IPS-NIHi11 (cell line): ENCODE measurements around the gene TMEM183A.

Experiments used
- DNase-seq: peaks from one replicate; pipeline ENCODE4 v3.0.0; 2012; ENCODE audit warnings: mixed read lengths, low spot score

Gene TMEM183A

DNA sequence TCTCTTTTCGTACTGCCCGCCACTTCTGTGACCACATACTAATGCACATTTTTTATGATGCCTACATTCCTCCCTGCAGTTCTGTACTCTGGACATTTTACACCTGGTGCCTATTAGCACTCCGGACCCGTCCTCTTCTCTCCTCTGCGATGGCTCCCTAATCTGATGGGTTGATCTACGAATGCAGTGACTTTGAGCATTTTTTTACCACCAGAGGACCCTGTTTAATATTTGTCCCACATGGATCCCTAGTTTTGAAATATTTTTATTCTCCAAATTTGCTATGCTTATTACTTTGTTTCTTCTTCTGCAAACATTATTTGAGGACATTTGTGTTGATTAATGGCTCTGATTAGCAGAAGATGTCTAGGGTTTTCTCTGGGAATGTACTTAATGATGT is 24.3 kb downstream of the TMEM183A start:
- DNase-seq = no peak

DNA sequence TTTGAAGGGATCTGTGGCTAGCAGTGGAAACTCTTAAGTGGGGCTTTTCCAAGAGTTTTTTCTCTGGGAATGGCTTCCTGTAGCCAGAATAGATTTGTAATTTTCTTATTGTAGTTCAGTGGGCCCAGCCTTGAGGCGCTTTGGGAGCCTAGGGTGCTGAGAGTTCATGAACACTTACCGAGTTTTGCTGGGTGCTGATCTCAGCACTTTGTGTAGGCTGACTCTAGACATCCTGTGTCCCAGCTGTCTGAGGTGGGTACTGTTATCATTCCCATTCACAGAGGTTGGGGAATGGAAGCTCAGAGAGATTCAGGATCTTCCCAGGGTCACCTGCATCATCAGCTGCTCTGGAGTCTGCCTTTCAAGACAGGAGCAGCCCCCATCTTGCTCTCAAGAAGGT is 26.1 kb downstream of the TMEM183A start:
- DNase-seq = no peak

DNA sequence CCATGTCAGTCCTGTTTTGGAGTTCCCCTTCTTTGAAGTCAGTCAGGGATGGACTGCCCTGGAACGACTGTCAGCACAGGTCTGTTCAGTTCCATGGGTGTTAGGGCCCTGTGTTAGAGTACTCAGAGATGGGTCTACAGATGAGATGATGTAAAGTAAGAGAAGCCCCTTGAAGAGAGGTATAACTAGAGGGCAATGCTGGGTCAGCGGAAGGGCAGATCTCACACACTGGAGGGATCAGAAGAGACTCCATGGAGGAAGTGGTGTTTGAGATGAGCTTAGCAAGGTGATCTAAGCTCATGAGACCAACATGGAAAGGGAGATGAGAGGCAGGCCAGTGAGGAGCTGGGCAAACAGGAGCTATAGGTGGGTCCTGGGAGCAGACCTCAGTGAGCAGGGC is 26.7 kb downstream of the TMEM183A start:
- DNase-seq = peak; percentile 1

DNA sequence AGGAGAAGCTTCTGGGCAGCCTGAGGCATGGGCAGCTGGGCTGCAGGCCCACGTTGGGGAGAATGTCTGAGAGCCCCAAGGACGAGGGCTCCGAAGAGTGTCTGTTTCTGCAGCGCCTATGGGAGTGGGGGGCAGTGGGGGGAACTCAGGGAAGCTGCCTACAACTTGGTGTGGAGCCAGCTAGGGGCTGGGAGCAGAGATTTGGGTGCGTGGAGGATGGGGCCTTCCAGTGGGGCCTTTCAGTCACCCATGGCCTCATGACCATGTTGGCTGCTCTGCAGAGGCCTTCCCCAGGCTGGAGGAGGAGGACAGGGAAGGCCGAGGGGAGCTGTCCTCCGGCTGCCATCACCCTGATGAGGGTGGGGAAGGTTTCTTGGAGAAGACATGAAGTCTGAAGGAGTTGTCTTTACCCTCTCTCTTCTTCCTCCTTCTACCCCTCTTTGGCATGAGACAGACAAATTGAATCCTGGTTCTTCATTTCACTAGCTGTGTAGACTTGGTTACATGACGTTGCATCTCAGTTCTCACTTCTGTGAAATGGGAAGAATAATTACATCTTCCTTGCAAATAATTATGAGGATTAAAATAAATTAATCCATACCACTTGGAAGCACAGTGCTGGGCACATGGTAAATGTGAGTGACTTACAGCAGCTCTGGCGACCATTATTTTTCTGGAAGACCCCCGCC is 27.4 kb downstream of the TMEM183A start:
- DNase-seq = peak; percentile 2

DNA sequence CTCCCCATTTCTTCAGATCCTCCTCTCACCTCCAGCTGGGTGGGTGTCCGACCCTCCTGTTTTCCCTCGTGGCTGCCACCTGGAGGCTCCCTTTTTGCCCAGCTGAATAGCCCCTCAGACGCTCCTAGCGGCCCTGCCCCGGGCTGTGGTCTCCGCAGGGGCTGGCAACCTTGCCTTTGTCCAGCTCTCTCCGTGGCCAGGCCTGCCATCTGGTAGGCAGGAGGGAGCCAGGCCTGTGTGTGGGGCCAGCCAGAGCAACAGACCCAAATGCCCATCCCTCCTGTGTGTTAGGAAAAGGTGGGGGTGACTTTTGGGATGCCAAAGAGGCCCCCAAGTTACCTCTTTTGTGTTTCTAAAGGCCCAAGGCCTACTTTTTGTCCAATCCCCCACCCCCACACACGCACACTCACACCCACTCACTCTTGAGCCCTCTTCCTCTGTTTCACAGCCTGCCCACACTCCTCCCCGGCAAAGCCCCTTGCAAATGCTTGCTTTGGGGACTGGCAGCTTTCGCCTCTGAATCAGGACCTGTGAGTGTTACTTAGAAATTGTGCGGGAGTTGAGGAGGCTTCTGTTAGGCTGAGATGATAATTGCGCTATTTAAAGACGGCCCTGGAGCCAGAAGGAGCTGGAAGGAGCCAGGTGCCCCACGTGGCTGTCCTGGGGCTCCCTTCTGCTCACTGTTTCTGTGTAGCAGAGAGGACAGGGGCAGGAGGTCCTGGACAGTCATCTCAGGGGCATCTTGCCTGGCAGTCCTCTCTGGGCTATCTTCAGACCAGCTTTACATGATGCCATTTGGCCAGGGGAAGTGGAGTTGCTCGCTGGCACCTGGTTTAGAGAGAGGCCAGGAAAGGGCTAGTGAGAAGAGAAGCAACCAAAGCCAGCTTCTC is 28.2 kb downstream of the TMEM183A start:
- DNase-seq = peak; percentile 22

DNA sequence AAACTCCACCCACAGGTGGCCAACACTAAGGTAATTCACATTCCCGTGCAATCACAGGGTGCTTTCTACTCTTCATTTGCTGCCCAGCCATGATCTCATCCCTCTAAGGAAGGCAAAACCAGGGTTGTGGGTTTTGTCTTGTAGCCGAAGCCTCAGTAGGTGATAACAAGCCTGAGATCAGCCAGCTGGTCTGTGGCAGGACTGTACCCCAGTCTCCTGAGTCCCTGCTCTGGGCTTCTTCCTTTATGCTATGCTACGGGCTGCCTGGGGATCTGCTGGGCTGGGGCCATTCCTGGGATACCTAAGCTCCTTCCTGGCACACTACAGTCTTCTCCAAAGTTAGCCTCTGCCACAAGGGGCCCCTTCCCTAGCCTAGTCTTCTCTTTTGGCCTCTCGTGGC is 29.0 kb downstream of the TMEM183A start:
- DNase-seq = peak; percentile 12

DNA sequence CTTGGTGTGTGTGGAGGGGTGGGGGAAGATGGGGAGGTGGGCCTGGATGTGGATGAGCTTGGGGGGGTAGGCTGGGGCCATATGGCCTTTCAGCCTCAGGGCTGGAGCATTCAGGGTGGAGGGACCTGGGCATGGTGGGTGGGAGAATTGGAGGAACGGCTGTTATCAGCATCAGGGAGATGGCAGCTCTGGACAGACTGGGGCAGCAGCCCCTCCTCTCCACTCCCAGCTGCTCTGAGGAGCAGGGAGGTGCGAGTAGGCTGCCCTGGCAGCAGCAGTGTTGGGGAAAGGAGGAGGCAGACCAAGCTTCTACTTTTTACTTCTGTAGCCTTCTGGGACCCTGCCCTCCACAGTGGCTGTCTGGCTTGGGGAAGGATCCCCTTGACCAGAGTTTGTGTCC is 29.4 kb downstream of the TMEM183A start:
- DNase-seq = peak; percentile 3

DNA sequence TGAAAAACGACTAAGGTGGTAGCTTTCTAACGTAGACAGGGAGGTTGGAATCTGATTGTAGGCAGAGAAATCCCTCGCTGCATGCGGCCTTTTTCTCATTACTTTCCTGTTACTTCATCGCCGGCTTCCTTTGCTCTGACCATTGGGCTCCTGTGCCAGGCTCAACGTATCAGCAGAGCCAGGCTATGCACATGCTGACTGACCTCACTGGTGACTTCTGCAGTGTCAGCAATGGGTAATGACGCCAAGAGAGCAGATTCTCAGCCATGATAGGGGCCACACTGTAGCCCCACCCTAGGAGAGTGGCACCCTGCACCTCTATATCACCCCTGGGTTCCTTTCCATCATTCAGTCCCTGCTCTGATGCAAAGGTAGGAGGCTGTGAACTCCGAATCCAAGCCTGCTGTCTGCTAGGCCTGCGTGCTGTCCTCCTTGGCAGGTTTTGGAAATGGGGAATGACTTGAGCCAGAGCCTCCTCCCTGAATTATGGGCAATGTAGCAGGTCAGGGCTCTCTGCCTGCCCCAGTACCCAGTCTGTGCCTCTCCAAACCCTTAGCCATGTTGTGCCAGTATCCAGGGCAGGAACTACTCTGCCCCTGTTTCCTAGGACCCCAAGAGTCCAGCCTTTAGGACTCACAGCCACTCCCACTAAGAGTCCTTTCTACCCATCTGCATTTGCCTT is 30.5 kb downstream of the TMEM183A start:
- DNase-seq = no peak

DNA sequence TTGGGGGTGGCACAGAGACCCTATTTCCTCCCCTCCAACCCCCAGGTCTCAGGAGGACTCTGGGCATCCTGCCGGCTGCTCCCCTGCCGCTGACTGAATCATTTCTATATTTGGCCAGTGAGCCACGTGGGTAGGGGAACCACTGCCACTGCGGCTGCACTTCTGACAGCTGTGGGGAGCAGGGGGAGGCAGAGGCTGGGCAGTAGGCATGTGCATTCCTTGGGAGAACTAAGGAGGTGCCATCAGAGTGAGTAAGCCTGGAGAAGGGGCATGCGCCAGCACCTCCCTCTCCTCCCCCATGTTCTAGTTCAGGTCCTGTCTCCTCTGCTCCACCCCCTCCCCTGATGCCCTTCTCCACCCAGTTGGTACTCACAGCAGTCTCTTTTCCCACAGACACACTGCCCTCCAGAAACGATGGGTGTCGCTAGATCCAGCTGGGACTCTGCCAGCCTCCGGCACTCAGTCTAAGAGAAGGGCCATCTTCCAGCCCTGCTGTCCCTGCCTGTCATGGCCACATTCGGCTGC is 31.1 kb downstream of the TMEM183A start:
- no peak for DNase-seq

DNA sequence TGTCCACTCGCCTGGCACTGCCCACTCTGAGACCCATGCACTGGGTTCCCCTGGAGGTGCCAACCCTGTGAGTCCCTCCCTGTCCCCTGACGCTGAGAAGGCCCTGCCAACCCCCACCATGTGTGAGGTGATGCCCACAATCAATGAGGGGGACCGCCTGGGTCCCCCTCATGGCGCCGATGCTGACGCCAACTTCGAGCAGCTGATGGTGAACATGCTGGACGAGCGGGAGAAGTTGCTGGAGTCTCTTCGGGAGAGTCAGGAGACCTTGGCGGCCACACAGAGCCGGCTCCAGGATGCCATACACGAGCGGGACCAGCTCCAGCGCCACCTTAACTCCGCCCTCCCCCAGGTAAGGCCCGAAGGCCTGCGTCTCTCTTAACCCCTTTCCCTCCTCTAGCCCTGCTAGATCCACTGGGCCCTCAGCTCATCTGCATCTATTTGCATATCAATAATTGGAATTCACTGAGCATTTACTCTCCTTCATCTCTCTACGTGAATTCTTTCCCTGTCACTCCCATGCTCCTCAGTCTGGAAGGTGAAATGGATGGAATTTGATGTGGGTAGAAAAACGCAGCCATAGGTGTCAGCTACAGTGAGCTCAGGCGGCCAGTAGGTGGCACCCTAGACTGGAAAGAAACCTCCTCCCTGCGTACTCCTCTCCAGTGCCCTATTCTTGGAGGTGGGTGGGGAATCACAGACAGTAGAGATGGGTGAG is 31.9 kb downstream of the TMEM183A start:
- DNase-seq = peak; percentile 86

DNA sequence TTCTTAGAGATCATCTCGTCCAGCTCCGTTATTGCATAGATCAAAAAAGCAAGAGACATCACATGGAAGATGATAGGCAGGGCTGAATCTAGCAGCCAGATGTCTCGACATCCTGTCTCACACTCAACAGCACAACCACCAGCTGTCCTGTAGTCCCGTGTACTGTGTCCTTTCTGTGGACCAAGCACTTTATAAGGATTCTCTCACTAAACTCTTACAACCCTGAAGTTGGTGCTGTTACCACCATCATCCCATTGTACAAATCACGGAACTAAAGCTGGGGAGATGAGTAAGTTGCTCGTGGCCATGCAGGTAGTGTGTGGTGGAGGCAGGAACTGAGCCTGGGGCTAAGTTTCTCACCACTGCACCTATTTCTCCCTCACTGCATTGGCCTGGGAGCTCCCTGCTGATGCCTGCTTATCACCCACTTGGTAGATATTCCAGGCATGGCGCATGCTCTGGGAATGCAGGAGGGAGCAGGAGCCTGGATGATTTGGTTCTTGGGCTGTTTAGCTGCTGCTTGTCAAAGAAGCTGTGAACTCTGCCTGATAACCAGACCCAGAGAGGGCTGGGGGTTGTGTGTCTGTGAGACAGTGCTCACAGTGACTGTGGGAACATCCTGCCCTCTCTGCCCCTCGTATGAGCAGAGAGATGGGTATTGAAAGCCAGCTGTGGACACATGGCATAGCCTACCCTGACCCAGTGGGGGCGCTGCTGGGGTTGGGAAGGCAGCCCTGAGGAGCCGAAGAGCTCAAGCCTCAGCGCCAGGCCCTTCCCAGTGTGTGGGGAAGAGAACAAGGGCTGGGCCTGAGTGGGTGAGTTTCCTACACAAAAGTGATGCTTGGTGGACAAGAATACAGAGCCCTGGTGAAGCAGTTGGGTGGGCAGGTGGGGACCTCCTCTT is 32.7 kb downstream of the TMEM183A start:
- DNase-seq = peak; percentile 72

DNA sequence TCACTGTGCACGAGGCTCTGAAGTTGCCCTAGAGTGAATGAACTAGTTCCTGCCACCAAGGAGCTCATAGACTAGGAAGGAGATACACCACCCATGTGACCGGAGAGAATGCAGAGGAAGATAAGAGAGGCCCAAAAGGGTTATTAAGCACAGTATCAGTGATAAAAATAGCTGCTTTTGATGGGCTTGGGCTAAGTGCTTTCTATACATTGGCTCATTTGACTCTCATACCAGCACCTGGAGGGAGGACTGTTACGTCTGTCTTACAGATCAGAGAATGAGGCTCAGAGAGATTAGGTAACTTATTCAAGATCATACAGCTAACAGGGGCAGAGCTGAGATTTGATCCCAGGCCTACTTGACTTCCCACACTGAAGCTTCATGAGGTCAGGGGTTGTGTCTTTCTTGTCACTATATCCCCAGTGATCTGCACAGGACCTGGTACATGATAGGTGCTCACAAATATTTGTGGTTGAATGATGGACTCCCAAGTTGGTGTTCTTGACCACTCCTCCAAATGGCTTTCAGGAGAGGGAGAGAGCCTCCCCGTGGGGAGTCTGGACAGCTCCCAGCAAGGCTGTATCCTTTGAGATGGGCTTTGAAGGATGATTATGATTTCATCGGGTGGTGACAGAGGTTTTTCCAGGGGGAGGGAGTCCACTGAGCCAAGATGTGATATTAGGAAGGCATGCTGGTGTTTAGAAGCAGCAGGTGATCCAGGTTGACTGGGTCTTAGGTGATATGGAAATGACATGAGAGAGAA is 33.5 kb downstream of the TMEM183A start:
- DNase-seq = no peak

DNA sequence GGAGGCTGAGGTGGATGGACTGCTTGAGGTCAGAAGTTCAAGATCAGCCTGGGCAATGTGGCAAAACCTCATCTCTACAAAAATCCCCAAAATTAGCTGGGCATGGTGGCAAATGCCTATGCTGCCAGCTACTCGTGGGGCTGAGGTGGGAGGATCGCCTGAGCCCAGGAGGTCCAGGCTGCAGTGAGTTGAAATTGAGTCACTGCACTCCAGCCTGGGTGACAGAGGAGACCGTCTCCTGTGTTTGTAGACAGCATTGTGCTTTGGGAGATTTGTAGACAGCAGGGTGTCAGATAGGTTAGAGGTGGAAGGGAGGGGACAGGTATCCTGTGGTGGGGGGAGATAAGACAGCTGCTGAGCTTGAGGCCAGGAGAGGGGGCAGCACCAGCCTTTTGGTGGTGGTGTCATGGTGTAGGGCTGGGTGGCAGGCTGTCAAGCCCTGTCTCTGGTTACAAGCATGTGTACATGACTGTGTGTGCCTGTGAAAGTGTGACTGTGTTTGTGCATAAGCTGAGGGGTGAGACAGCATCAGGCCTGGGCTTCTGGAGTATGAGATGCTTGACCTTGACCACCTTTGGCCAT is 34.3 kb downstream of the TMEM183A start:
- no peak for DNase-seq

DNA sequence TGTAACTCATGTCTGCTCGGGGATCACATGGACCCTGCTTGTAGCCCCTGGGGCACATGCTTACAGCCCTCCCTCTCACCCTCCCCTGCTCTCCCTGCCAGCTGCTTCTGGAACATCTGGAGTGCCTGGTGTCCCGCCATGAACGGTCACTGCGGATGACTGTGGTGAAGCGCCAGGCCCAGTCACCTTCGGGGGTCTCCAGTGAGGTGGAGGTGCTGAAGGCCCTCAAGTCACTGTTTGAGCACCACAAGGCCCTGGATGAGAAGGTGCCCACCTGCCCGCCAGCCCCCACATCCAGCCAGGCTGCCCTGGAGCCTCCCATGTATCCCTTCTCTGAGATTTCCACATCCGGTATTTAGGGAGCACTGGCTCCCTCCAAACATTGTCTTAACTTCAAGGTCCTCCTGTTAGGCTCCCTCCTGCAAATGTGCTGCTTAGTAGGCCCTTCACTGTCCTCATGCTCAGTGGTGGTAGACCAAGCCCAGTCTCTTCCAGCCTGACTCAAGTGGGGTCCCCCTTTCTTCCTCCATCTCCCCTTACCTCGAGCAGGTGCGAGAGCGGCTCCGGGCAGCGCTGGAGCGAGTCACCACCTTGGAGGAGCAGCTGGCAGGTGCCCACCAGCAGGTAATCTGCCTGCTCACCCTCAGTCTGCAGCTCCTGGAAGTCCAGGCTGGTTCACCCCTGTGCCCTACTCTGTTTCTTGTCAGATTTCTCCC is 36.8 kb downstream of the TMEM183A start:
- no peak for DNase-seq

DNA sequence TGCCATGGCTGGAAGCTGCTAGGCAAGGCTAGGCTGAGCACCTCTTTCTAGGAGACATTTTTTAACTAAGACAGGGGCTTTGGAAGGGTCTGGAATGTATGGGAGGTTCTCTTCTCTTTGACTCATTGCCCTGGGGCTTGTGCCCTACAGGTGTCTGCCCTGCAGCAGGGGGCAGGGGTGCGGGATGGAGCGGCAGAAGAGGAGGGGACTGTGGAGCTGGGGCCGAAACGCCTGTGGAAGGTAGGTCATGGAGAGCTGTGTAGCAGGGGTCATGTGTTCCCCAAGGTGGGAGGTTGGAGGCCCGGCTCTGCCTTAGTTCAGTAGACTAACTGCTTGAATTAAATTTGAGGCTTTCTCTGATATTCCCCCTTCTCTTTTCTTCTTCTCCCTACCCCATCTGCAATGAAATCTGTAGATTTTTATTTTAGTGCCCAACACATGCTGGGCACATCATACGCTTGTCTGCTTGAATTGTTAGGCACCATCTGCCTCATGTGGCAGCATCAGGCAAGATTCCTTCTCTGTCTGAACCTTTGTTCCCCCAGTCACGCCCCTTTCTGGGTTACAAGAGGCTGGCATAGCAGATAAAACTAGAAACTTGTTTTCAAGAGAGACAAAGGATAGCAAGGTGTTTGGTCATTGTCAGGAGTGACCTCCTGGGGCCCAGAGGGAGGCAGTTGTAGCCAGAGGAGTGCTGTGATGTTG is 37.5 kb downstream of the TMEM183A start:
- DNase-seq = no peak

DNA sequence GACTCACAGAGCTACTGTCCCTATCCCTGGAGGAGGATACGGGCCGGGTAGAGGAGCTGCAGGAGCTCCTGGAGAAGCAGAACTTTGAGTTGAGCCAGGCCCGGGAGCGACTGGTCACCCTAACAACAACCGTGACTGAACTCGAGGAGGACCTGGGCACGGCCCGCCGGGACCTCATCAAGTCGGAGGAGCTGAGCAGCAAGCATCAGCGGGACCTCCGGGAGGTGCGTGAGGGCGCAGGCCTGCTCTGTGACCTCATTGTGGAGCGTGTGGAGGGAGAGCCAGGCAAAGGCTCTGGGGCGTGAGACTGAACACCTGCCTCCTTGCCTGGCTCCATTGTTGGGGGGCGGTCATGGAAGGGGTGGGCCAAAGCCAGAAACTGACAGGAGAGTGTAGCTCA is 38.2 kb downstream of the TMEM183A start:
- DNase-seq = no peak

DNA sequence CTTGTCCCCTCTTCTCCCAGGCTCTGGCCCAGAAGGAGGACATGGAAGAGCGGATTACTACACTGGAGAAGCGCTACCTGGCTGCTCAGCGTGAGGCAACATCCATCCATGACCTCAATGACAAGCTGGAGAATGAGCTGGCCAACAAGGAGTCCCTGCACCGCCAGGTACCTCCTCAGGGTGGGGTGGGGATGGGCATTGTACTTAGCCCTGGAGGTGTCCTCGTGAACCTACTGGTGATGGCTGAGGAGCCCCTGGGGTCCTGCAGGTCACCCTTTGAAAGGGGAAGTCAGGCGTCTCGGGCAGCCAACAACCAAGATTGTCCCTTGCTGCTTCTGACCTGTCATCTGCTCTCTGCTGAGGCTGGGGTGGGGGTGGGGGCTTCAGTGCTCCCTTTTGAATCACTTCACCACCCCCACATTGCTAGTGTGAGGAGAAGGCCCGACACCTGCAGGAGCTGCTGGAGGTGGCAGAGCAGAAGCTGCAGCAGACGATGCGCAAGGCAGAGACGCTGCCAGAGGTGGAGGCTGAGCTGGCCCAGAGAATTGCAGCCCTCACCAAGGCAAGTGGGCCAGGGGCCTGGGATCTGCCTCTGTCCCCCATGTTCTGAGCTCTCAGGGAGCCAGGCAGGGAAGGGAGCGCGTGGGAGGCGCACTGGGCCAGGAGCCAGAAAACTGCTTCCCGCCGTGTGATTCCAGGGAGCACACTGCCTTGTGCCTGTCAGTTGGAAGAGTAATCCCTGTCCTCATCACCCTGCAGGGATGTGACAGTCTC is 38.8 kb downstream of the TMEM183A start:
- no peak for DNase-seq
